H1 (cell line): ENCODE measurements around the gene MMP19. TPM values are rescaled to one million over a fixed set of nuclear protein-coding genes. Genes with fewer than 3 reads are reported as not detected.

Source experiments
- CTCF ChIA-PET: fragments of 300-600 bp; sonication (Branson Sonifier 250); formaldehyde crosslinking; loops from one replicate; lab custom pipeline; 2021; ENCODE audit not compliant: partially characterized antibody; lab: Charles Lee
- POLR2A ChIA-PET: fragments of 300-600 bp; sonication (Branson Sonifier 250); formaldehyde crosslinking; loops from one replicate; lab custom pipeline; 2021; ENCODE audit warnings: inconsistent platforms; ENCODE audit not compliant: partially characterized antibody; lab: Charles Lee
- DNase-seq, 2 experiments: peaks; one replicate each; pipeline versions ENCODE4 v3.0.0 to v3.0.0-alpha.2; 2010 to 2022; ENCODE audit warnings: low spot score in 2 of 2, low read depth in 1 of 2, mixed read lengths in 1 of 2
- FAIRE-seq: peaks from 2 replicates; lab custom pipeline; 2011; peaks lifted over from hg19 to GRCh38; lab: Jason Lieb, UNC
- H2AFZ ChIP-seq: 2 replicates; pipeline ENCODE4 v1.8.1; 2012; ENCODE audit warnings: low read length, inconsistent platforms
- H2AK5ac ChIP-seq: 2 replicates; pipeline ENCODE4 v1.6.1; 2013; ENCODE audit warnings: low read depth, low read length
- H2BK120ac ChIP-seq: replicated peaks from 2 replicates; pipeline ENCODE3; 2013; ENCODE audit warnings: low read depth, low read length, inconsistent platforms
- H2BK12ac ChIP-seq: 2 replicates; pipeline ENCODE4 v1.6.1; 2013; ENCODE audit warnings: low read depth, low read length
- H2BK15ac ChIP-seq: 2 replicates; pipeline ENCODE4 v1.6.1; 2013; ENCODE audit warnings: low read length
- H2BK20ac ChIP-seq: 2 replicates; pipeline ENCODE4 v1.6.1; 2013; ENCODE audit warnings: low read length
- H2BK5ac ChIP-seq: 2 replicates; pipeline ENCODE4 v1.6.1; 2013; ENCODE audit warnings: low read depth, low read length
- H3K14ac ChIP-seq: 2 replicates; pipeline ENCODE4 v1.6.1; 2013; ENCODE audit warnings: inconsistent platforms; ENCODE audit not compliant: insufficient read length
- H3K18ac ChIP-seq: 2 replicates; pipeline ENCODE4 v1.6.1; 2013; ENCODE audit warnings: low read length; ENCODE audit errors: extremely low read depth
- H3K23ac ChIP-seq: 2 replicates; pipeline ENCODE4 v1.6.1; 2013; ENCODE audit warnings: inconsistent platforms; ENCODE audit not compliant: insufficient read length
- H3K23me2 ChIP-seq: 2 replicates; pipeline ENCODE4 v1.6.1; 2013; ENCODE audit warnings: low read depth, low read length
- H3K27ac ChIP-seq: 2 replicates; pipeline ENCODE4 v1.6.1; 2011; ENCODE audit warnings: low read depth, low read length, inconsistent platforms
- H3K27me3 ChIP-seq, 4 experiments: replicated peaks in 1 of 4; 1 replicate in 1 of 4; 2 replicates in 3 of 4; pipeline versions ENCODE4 v1.6.1 to v1.8.1; 2011 to 2013; ENCODE audit warnings: low read length in 3 of 4, mild to moderate bottlenecking in 3 of 4, inconsistent platforms in 2 of 4, mixed read lengths in 2 of 4, moderate library complexity in 1 of 4; ENCODE audit not compliant: control insufficient read depth in 3 of 4, insufficient read depth in 3 of 4; ENCODE audit errors: extremely low read depth in 1 of 4
- H3K36me3 ChIP-seq, 4 experiments: 2 replicates each; pipeline versions ENCODE4 v1.6.1 to v1.8.1; 2011 to 2013; ENCODE audit warnings: mild to moderate bottlenecking in 4 of 4, low read length in 3 of 4, moderate library complexity in 2 of 4, control low read depth in 1 of 4, inconsistent platforms in 1 of 4; ENCODE audit not compliant: insufficient read depth in 4 of 4, control insufficient read depth in 2 of 4
- H3K4ac ChIP-seq: replicated peaks from 2 replicates; pipeline ENCODE3; 2013; ENCODE audit warnings: low read length, low read depth, mixed read lengths, inconsistent platforms; ENCODE audit not compliant: insufficient read length
- H3K4me1 ChIP-seq, 4 experiments: replicated peaks in 1 of 4; 1 replicate in 1 of 4; 2 replicates in 3 of 4; pipeline versions ENCODE4 v1.6.1 to v1.8.1; 2011 to 2013; ENCODE audit warnings: low read length in 3 of 4, inconsistent platforms in 2 of 4, mixed read lengths in 1 of 4; ENCODE audit not compliant: insufficient read depth in 4 of 4, control insufficient read depth in 3 of 4
- H3K4me2 ChIP-seq, 2 experiments: 2 replicates each; pipeline versions ENCODE4 v1.6.1 to v1.8.1; 2011 to 2013; ENCODE audit warnings: low read depth in 2 of 2, low read length in 2 of 2, control low read depth in 1 of 2, inconsistent platforms in 1 of 2, mild to moderate bottlenecking in 1 of 2; ENCODE audit not compliant: insufficient read depth in 1 of 2
- H3K4me3 ChIP-seq, 4 experiments: fragments of 200-600, 300-600 bp in 1 of 4; sonication (generic), shearing (Covaris generic), sonication (Bioruptor Twin) in 1 of 4; 2 replicates each; pipeline versions ENCODE4 v1.5.1 to v1.8.1; 2011 to 2016; ENCODE audit warnings: low read length in 4 of 4, low read depth in 3 of 4, control low read depth in 2 of 4, inconsistent platforms in 2 of 4, mild to moderate bottlenecking in 2 of 4, mixed read lengths in 1 of 4, moderate library complexity in 1 of 4; ENCODE audit not compliant: insufficient read depth in 2 of 4; ENCODE audit errors: extremely low read depth in 1 of 4
- H3K56ac ChIP-seq: replicated peaks from 2 replicates; pipeline ENCODE3; 2013; ENCODE audit warnings: low read depth, mild to moderate bottlenecking, mixed read lengths, low read length, inconsistent platforms; ENCODE audit not compliant: insufficient read length
- H3K79me1 ChIP-seq: 2 replicates; pipeline ENCODE4 v1.6.1; 2013; ENCODE audit warnings: low read depth, low read length, control low read depth
- H3K79me2 ChIP-seq, 2 experiments: 2 replicates each; pipeline versions ENCODE4 v1.6.1 to v1.8.1; 2012 to 2013; ENCODE audit warnings: low read length in 2 of 2, mild to moderate bottlenecking in 2 of 2, inconsistent platforms in 1 of 2; ENCODE audit not compliant: insufficient read depth in 2 of 2, control insufficient read depth in 1 of 2
- H3K9ac ChIP-seq, 4 experiments: replicated peaks in 1 of 4; 1 replicate in 1 of 4; 2 replicates in 3 of 4; pipeline versions ENCODE4 v1.6.1 to v1.8.1; 2011 to 2013; ENCODE audit warnings: low read depth in 3 of 4, low read length in 3 of 4, control low read depth in 2 of 4, mild to moderate bottlenecking in 2 of 4, moderate library complexity in 2 of 4, inconsistent platforms in 1 of 4; ENCODE audit errors: extremely low read depth in 1 of 4
- H3K9me3 ChIP-seq, 2 experiments: 2 replicates each; pipeline versions ENCODE4 v1.6.1 to v1.8.1; 2012 to 2013; ENCODE audit warnings: mild to moderate bottlenecking in 2 of 2, moderate library complexity in 2 of 2, control low read depth in 1 of 2, inconsistent platforms in 1 of 2, low read depth in 1 of 2, low read length in 1 of 2, mixed read lengths in 1 of 2; ENCODE audit not compliant: insufficient read depth in 2 of 2
- H4K20me1 ChIP-seq, 2 experiments: replicated peaks in 1 of 2; 2 replicates each; pipeline versions ENCODE3 to v1.8.1; 2011 to 2013; ENCODE audit warnings: inconsistent platforms in 2 of 2, low read length in 2 of 2, mild to moderate bottlenecking in 1 of 2; ENCODE audit not compliant: insufficient read depth in 2 of 2, control insufficient read depth in 1 of 2
- H4K5ac ChIP-seq: 2 replicates; pipeline ENCODE4 v1.6.1; 2013; ENCODE audit warnings: low read length, low read depth, mixed read lengths, inconsistent platforms; ENCODE audit not compliant: insufficient read length
- H4K8ac ChIP-seq: 2 replicates; pipeline ENCODE4 v1.8.0; 2013; ENCODE audit warnings: mild to moderate bottlenecking, moderate library complexity, low read length, inconsistent platforms; ENCODE audit not compliant: insufficient read depth; ENCODE audit errors: extremely low read depth
- H4K91ac ChIP-seq: replicated peaks from 2 replicates; pipeline ENCODE3; 2013; ENCODE audit warnings: low read length, mixed read lengths, inconsistent platforms; ENCODE audit not compliant: insufficient read length
- EGR1 ChIP-seq: IDR thresholded peaks from 2 replicates; pipeline ENCODE4 v1.6.1; 2011; ENCODE audit warnings: low read depth, low read length, borderline replicate concordance
- HDAC2 ChIP-seq, 2 experiments: fragments of 300-600 bp in 1 of 2; sonication (generic) in 1 of 2; IDR thresholded peaks; 2 replicates each; pipeline ENCODE4 v1.6.1; 2011 to 2012; ENCODE audit warnings: low read depth in 2 of 2, low read length in 2 of 2, mild to moderate bottlenecking in 2 of 2, moderate library complexity in 2 of 2, borderline replicate concordance in 1 of 2, inconsistent platforms in 1 of 2
- HDAC6 ChIP-seq: IDR thresholded peaks from one replicate; pipeline ENCODE4 v1.7.1; 2012; ENCODE audit warnings: low read depth, mild to moderate bottlenecking, inconsistent platforms, low read length, moderate library complexity
- PHF8 ChIP-seq: fragments of 200-600 bp; sonication (generic); conservative IDR thresholded peaks from 2 replicates; pipeline ENCODE4 v1.7.1; 2012; ENCODE audit warnings: low read depth, mild to moderate bottlenecking, inconsistent platforms, low read length, moderate library complexity
- POLR2AphosphoS5 ChIP-seq: IDR thresholded peaks from 2 replicates; pipeline ENCODE4 v1.6.1; 2011; ENCODE audit warnings: low read depth, low read length
- WGBS, 2 experiments: shearing (Covaris generic) in 1 of 2; methylation state at CpG; one replicate each; pipeline versions ENCODE4 v1.1.6 to v1.1.7; 2013 to 2015; ENCODE audit warnings: low lambda C conversion rate in 2 of 2, mixed read lengths in 2 of 2, inconsistent platforms in 1 of 2, low coverage in 1 of 2, missing lambda C conversion rate in 1 of 2; ENCODE audit not compliant: insufficient replicate concordance in 2 of 2, insufficient coverage in 1 of 2, insufficient read length in 1 of 2; ENCODE audit errors: extremely low coverage in 1 of 2, missing lambda C conversion rate in 1 of 2; 5-methylcytosine and 5-hydroxymethylcytosine counted together
- long read RNA-seq, 2 experiments: library from RNA in 1 of 2; library from capped mRNA in 1 of 2; stranded (forward); transcript quantifications; one replicate each; pipeline ENCODE4 v2.0.0, GENCODE V29; 2021; ENCODE audit warnings: inconsistent platforms in 1 of 2
- polyA minus RNA-seq, 3 experiments: library from RNA; depleted of rRNA, polyadenylated mRNA; stranded (reverse); fragments of >200 nt; gene quantifications; 1 replicate in 2 of 3; 2 replicates in 1 of 3; pipeline ENCODE4 v1.2.3, GENCODE V29; 2011
- polyA plus RNA-seq, 7 experiments: library from polyadenylated mRNA; depleted of rRNA in 3 of 7; stranded (reverse) in 5 of 7; unstranded in 2 of 7; fragments of >200 nt in 5 of 7; fragments of 200-250 nt in 2 of 7; gene quantifications; 1 replicate in 5 of 7; 2 replicates in 1 of 7; 4 replicates in 1 of 7; pipeline versions ENCODE4 v1.2.1 to v1.2.3, GENCODE V29; 2011 to 2013; ENCODE audit warnings: missing spikeins in 2 of 7, mixed read lengths in 2 of 7
- total RNA-seq: library from RNA; stranded (reverse); fragmentation: NEBNext Ultra II Directional; extraction: Animal tissue kit (Norgen Biotek cat#: 25700); gene quantifications from 2 replicates; pipeline ENCODE4 v1.2.1, GENCODE V29; 2021

Gene MMP19, protein sequence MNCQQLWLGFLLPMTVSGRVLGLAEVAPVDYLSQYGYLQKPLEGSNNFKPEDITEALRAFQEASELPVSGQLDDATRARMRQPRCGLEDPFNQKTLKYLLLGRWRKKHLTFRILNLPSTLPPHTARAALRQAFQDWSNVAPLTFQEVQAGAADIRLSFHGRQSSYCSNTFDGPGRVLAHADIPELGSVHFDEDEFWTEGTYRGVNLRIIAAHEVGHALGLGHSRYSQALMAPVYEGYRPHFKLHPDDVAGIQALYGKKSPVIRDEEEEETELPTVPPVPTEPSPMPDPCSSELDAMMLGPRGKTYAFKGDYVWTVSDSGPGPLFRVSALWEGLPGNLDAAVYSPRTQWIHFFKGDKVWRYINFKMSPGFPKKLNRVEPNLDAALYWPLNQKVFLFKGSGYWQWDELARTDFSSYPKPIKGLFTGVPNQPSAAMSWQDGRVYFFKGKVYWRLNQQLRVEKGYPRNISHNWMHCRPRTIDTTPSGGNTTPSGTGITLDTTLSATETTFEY
- total RNA-seq (2.6 and 2.7 TPM in 2 replicates), polyA plus RNA-seq (2011; rRNA removed) (2.8 and 3.3 TPM in 2 replicates), polyA minus RNA-seq (2011; rRNA and poly(A)+ RNA removed) (1.5 and 1.6 TPM in 2 replicates)
- polyA plus RNA-seq (2011; cell fraction: cytosol; rRNA removed): 3.1 TPM
- 7.1 TPM for polyA plus RNA-seq (2011; cell fraction: nucleus; rRNA removed)
- 2.7 to 3.2 TPM (median 2.9 TPM) in 4 replicates for polyA plus RNA-seq (2012, experiment 1 of 2)
- 2.0 TPM for polyA plus RNA-seq (2012, experiment 2 of 2)
- 2.3 TPM for polyA plus RNA-seq (2013, experiment 1 of 2)
- polyA plus RNA-seq (2013, experiment 2 of 2): 2.1 TPM
- 2.5 TPM for polyA minus RNA-seq (2011; cell fraction: cytosol; rRNA and poly(A)+ RNA removed)
- 3.5 TPM for polyA minus RNA-seq (2011; cell fraction: nucleus; rRNA and poly(A)+ RNA removed)
- long read RNA-seq, experiment 1: 0 reads
- long read RNA-seq, experiment 2: 0 reads

DNA sequence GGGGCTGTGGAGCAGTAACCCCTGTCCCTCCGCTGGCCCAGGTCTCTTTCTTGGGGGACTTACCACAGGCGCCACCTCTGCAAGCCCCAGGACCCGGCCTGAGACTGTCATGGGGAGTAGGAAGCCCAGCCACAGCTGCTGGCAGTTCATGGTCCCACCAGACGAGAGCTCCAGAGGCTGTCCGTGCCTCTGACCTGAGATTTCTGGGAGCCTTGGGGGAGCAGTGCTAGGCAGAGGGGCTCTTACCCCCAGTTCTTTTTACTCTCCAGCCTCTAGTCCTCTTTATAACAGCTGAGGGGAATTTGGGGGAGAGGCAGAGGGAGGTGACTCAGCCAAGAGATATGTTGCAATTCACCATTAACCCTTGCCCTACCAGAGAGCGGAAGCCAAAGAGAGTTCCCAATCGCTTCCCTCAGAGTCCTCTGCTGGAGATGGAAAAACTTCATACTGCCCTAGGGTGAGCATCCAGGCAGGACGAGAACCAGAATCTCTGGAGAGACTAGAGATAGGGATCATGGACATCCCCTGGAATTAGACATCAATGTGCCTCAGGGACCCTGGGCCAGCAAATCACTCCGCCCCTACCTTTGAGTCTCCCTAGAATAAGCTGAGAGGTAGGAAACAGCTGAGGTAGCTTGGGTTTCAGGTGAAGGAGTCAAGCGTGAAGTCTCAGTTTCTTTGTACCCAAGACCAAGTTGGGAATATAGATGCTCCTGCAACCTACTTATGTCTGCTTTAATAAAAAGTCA, at the start of gene MMP19:
Gene MMP19, minus strand, starts transcription at position 256 of the 749 bp plus-strand sequence. Its CDS starts 106 bp downstream, at position 150.
- no peak within 1 kb of the TSS for H3K9ac ChIP-seq
- no peaks in the 10 kb centered on the region for H3K79me2 ChIP-seq
- H3K23ac ChIP-seq: no peak within 1 kb of the TSS
- peak within 1 kb of the TSS; percentile 71; the same call in 1 of the 2 replicates for H2BK5ac ChIP-seq
- no peak within 1 kb of the TSS for H2BK120ac ChIP-seq
- no peak within 1 kb of the TSS for H3K4ac ChIP-seq
- H4K91ac ChIP-seq: peak within 1 kb of the TSS; percentile 58
- H3K4me3 ChIP-seq: peak within 1 kb of the TSS in 2 of 4 experiments; percentile 10 to 49; a peak in 3 of 8 replicates
- no peak within 1 kb of the TSS for H2BK20ac ChIP-seq
- no peak within 1 kb of the TSS for H2AK5ac ChIP-seq
- no peaks in the 10 kb centered on the region for H3K23me2 ChIP-seq
- no peaks in the 10 kb centered on the region for H3K9me3 ChIP-seq
- no peaks in the 10 kb centered on the region for H3K79me1 ChIP-seq
- FAIRE-seq (no peak), DNase-seq (no peak)
- no peak within 1 kb of the TSS for H3K14ac ChIP-seq
- H3K4me2 ChIP-seq: peak within 1 kb of the TSS; percentile 33 to 53; a peak in 3 of 4 replicates
- no peak within 1 kb of the TSS; the same call in 1 of the 2 replicates for H4K8ac ChIP-seq
- ChIA-PET CTCF (interaction anchor here (0.6 to 2.6 kb wide), 10 partner anchors 8 to 98 kb away, joined by 3 to 9 read pairs (median 3); partner anchors contain the start of gene DNAJC14), POLR2A (interaction anchor here (0.6 to 7.3 kb wide), 9 partner anchors 12 to 127 kb away, joined by 3 to 82 read pairs (median 3); partner anchors contain the start of genes BLOC1S1, DNAJC14, ORMDL2 and PYM1)
- WGBS, 2 experiments: 62% methylated on average over 10 of the region's 10 CpGs; no CpG with 5 or more reads in 1 of the 2 experiments
- peak within 1 kb of the TSS; percentile 76 for H2BK12ac ChIP-seq
- no peak within 1 kb of the TSS; the same call in 1 of the 2 replicates for H2BK15ac ChIP-seq
- H4K5ac ChIP-seq: no peak within 1 kb of the TSS
- no peak within 1 kb of the TSS for H3K27ac ChIP-seq
- H4K20me1 ChIP-seq: no peaks in the 10 kb centered on the region
- H3K56ac ChIP-seq: no peak within 1 kb of the TSS
- peak within 1 kb of the TSS; percentile 84 for H3K18ac ChIP-seq
- H3K27me3 ChIP-seq: no peaks in the 10 kb centered on the region
- H3K36me3 ChIP-seq: no peaks in the 10 kb centered on the region
- H2AFZ ChIP-seq: peak within 1 kb of the TSS; percentile 66
- peaks cover 0 to 8% (median 2%) of the 10 kb centered on the region in 4 experiments; a peak in 4 of 7 replicates for H3K4me1 ChIP-seq
- TF ChIP-seq PHF8 (no peak), EGR1 (no peak), POLR2AphosphoS5 (no peak), HDAC6 (no peak), HDAC2 (IDR thresholded peaks at IDR 0.05; ENCODE audit: borderline replicate concordance in 1 of 2, low read depth in 2 of 2, low read length in 2 of 2) (no peak)
